Fibroblast of pulmonary artery (primary cell): ENCODE results near the gene SCGB2B2.
"Not testable (repeated sequence)": the region's sequence is repeated elsewhere in the genome, so short reads cannot be mapped to it uniquely, and the experiment has no call there.

Source experiments
- DNase-seq: peaks from one replicate; pipeline ENCODE4 v3.0.0-alpha.2; 2010; ENCODE audit warnings: low read depth
- H3K4me3 ChIP-seq: replicated peaks from 2 replicates; pipeline ENCODE4 v1.5.1; 2011; ENCODE audit warnings: low read depth, mild to moderate bottlenecking, control low read depth, low read length, moderate library complexity
- TF ChIP-seq, protein P1 (sequence below): IDR thresholded peaks from 2 replicates; pipeline ENCODE4 v1.5.1; 2011; ENCODE audit warnings: mild to moderate bottlenecking, control low read depth, low read length, inconsistent platforms; ENCODE audit errors: missing control alignments

The SCGB2B2 gene

DNA sequence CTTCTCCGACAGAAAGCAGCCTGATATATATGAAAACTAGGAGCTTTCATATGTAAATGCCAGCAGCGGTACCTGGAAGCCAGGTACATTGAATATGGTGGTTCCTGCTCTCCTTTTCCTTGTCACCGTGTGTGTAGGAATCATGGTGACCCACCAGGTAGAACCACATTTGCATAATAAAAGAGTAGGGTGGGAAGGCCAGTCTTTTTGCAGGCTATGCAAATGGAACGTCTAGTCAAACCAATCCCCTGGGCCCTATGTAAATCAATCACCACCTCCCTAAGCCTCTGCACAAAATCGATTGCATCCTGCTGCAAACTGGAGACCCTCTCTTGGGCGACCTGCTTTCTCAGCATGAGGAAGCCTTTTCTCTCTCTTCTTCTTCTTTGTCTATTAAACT, 34.9 kb upstream of the SCGB2B2 start:
- no peak for DNase-seq
- TF ChIP-seq, protein P1, sequence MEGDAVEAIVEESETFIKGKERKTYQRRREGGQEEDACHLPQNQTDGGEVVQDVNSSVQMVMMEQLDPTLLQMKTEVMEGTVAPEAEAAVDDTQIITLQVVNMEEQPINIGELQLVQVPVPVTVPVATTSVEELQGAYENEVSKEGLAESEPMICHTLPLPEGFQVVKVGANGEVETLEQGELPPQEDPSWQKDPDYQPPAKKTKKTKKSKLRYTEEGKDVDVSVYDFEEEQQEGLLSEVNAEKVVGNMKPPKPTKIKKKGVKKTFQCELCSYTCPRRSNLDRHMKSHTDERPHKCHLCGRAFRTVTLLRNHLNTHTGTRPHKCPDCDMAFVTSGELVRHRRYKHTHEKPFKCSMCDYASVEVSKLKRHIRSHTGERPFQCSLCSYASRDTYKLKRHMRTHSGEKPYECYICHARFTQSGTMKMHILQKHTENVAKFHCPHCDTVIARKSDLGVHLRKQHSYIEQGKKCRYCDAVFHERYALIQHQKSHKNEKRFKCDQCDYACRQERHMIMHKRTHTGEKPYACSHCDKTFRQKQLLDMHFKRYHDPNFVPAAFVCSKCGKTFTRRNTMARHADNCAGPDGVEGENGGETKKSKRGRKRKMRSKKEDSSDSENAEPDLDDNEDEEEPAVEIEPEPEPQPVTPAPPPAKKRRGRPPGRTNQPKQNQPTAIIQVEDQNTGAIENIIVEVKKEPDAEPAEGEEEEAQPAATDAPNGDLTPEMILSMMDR, result no peak
- H3K4me3 ChIP-seq, result no peak overlapping the region

DNA sequence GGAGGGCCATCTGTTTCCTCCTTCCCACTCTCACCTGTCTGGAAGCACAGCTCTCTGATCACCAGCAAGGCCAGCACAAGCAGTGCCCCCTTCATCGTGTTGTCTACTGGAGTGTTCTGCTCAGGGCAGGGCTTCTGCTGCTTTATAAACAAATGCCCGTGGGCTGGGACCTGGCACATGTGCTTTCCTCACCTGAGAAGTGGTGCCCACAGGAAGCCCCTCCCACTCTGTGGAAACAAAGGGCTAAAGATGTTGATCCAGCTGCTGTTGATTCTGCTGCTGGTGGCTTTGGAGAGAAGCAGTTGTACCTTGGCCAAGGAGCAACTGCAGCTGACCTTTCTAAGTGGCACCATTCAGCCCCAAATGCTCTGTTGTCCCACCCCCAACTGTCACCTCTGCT, 30.7 kb upstream of the SCGB2B2 start:
- DNase-seq, result no peak
- H3K4me3 ChIP-seq, result no peak overlapping the region
- TF ChIP-seq, protein P1, result no peak

DNA sequence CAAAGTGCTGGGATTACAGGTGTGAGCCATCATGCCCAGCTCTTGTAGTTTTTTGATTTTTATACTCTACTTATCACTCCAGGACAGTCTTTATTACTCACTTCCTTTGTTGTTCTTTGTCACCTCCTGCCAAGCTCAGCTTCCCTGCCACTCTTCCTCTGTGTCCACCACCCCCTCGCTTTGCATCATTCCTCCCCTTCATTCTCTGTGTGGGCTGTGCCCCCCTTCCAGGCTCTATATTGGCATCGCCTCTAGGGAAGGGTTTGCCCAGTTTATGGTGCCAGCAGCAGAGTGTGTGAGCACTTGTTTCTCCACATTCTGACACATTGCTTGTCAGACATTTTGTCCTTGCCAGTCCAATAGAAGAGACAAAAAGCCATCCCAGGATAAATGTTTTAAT, 15.6 kb upstream of the SCGB2B2 start:
- TF ChIP-seq, protein P1, result no peak
- DNase-seq, result no peak
- H3K4me3 ChIP-seq, result no peak overlapping the region

DNA sequence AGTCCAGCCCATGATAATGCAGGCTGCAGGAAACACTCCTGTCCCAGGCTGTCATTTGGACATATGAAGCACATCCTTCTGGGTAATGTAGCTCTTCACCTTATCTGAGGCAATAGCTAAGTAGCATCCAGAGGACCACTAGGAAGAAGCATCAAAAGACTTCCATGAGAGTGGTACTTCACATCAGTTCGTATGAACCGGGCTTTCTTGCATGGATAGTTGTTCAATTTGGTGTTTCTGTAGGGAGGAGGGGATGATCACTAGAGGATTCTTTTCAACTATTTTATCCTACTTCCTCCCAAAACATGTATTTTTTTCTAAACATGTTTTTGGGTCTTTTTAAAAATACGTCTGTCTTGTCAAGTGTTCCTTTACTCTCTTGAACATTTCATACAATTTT, 13.4 kb upstream of the SCGB2B2 start:
- TF ChIP-seq, protein P1, result no peak
- DNase-seq, result no peak
- H3K4me3 ChIP-seq, result no peak overlapping the region

DNA sequence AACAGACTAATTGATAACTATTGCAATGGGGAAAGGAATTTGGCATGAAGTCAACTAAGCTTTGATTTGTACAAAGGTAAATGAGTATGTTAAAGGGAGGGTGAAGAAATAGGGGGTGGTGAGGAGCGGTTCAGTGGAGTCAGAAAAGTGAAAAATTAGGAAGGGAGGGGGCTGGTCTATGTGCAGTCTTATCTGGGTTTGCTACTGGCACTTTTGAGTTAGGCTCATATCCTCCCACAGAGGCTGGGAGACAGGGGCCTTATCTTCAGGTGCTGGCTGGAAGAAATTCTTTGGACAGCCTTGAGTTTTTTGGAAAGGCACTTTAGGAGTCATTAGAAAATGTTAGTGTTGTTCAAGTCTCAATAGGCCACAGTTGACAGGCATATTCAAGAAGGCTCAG, 11.6 kb upstream of the SCGB2B2 start:
- H3K4me3 ChIP-seq, result no peak overlapping the region
- DNase-seq, result no peak
- TF ChIP-seq, protein P1, result no peak

DNA sequence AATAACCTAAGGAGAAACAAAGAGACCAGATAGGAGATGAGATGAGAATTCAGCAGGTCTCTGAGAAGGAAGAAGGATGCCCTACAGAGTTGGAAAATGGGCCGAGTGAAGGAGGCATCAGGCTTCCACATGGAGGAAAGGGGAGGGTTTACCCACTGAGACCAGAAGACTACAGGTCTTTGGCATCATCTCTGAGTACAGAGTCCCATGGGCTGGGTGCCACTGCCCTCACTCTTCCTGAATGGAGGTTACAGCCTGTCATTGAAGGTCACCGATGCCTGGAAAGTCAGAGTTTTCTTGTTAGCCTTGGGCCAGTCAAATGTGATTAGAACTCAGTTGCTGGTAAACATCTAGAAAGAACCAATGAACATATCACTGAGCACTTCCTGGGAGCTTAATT, 10.4 kb upstream of the SCGB2B2 start:
- TF ChIP-seq, protein P1, result no peak
- no peak overlapping the region for H3K4me3 ChIP-seq
- DNase-seq, result no peak

DNA sequence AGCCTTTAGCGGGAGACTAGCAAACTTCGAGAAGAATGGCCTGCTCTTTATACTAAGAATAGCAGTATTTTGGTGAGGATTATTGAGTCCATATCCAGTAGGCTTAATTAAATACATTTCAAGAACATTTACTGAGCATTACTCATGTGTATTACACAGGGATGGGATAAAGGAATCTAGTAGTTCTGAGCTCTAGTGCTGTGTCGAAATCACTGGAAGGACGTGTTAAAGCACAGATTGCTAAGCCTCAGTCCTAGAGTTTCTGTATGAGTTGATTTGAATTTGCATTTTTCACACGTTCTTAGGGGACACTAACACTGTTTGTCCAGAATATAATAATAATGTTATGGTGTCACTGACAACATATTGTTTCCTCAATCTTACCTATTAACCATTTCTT, 9.5 kb upstream of the SCGB2B2 start:
- no peak for DNase-seq
- no peak overlapping the region for H3K4me3 ChIP-seq
- TF ChIP-seq, protein P1, result no peak

DNA sequence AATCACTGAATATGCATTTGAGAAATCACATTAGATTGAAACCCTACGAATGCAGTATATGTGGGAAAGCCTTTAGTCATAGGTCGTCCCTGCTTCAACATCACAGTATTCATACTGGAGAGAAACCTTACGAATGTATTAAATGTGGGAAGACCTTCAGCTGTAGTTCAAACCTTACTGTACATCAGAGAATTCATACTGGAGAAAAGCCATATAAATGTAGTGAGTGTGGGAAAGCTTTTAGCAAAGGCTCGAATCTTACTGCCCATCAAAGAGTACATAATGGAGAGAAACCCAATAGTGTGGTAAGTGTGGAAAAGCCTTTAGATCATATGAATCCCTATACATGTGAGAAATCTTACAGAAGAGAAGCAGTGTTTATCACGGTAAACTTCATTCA, 8.3 kb upstream of the SCGB2B2 start:
- not testable (repeated sequence) for H3K4me3 ChIP-seq, DNase-seq
